OCI-LY3 (cell line): ENCODE measurements around the gene CSTF3.

Experiments
- H2AFZ ChIP-seq: fragments of 200-600, 300-600 bp; shearing (Covaris generic); 2 replicates; pipeline ENCODE4 v1.6.0; 2014; ENCODE audit warnings: antibody characterized with exemption, low read depth, low read length
- H3K27ac ChIP-seq: fragments of 200-600, 300-600 bp; sonication (generic); 2 replicates; pipeline ENCODE4 v1.5.1; 2014; ENCODE audit warnings: mild to moderate bottlenecking, low read length, moderate library complexity, mixed read lengths
- H3K27me3 ChIP-seq: fragments of 200-600, 300-600 bp; sonication (generic); 2 replicates; pipeline ENCODE4 v1.6.1; 2014; ENCODE audit warnings: low read depth, low read length, mixed read lengths
- H3K36me3 ChIP-seq: fragments of 200-600, 300-600 bp; sonication (generic); replicated peaks from 2 replicates; pipeline ENCODE3; 2014; ENCODE audit warnings: low read depth, low read length, mixed read lengths
- H3K4me1 ChIP-seq: fragments of 300-600, 200-600 bp; sonication (generic); 2 replicates; pipeline ENCODE4 v1.6.1; 2014; ENCODE audit warnings: low read length, mixed read lengths
- H3K4me2 ChIP-seq: fragments of 200-600, 300-600 bp; sonication (generic); 2 replicates; pipeline ENCODE4 v1.6.1; 2014; ENCODE audit warnings: low read length, mixed read lengths
- H3K4me3 ChIP-seq: fragments of 300-600, 200-600 bp; sonication (generic); 2 replicates; pipeline ENCODE4 v1.5.1; 2014; ENCODE audit warnings: antibody characterized with exemption, mild to moderate bottlenecking, low read length, moderate library complexity
- H3K79me2 ChIP-seq: fragments of 300-600, 200-600 bp; shearing (Covaris generic); 2 replicates; pipeline ENCODE4 v1.6.1; 2014; ENCODE audit warnings: mild to moderate bottlenecking, low read length, mixed read lengths
- H3K9ac ChIP-seq: fragments of 300-600, 200-600 bp; shearing (Covaris generic); 2 replicates; pipeline ENCODE4 v1.6.0; 2014; ENCODE audit warnings: mild to moderate bottlenecking, low read length, moderate library complexity
- H3K9me3 ChIP-seq: fragments of 200-600, 300-600 bp; shearing (Covaris generic); 2 replicates; pipeline ENCODE4 v1.6.1; 2014; ENCODE audit warnings: low read length, mixed read lengths; ENCODE audit not compliant: insufficient read depth
- H4K20me1 ChIP-seq: fragments of 200-600, 300-600 bp; sonication (generic); 2 replicates; pipeline ENCODE4 v1.6.1; 2016; ENCODE audit warnings: low read length, mixed read lengths; ENCODE audit not compliant: insufficient read depth
- CTCF ChIP-seq: fragments of 200-600, 300-600 bp; sonication (generic); IDR thresholded peaks from 2 replicates; pipeline ENCODE4 v1.5.1; 2014; ENCODE audit warnings: antibody characterized with exemption, low read length, low read depth
- EZH2phosphoT487 ChIP-seq: fragments of 200-600 bp; shearing (Covaris generic); IDR thresholded peaks from 2 replicates; pipeline ENCODE4 v1.6.1; 2018; ENCODE audit warnings: antibody characterized with exemption, mixed run types, low read depth

The CSTF3 gene

DNA sequence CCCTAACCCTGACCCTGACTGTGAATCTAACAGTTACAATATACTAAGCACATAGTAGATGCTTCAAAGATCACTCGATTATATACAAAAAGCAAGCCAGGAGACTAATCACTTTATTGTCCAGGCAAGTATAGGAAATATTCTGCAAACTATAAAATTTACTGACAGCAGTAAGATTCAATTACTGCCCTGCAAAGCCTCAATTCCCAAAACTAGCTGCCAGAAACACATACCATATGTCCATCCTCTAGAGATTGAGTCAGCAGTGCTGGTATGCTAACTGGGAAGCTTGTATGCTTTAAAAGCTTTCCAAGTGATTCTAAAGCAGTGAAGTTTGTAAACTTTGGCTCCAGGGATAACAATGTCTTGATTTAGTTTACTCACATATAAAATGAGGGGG, 26.1 kb downstream of the CSTF3 start:
- H3K9me3 ChIP-seq: no peaks in the 10 kb centered on the region
- H4K20me1 ChIP-seq: no peaks in the 10 kb centered on the region
- no peaks in the 10 kb centered on the region for H3K27me3 ChIP-seq
- no peak overlapping the region for H3K27ac ChIP-seq
- no peaks in the 10 kb centered on the region for H3K79me2 ChIP-seq
- H2AFZ ChIP-seq: no peak overlapping the region
- TF ChIP-seq EZH2phosphoT487: no peak
- no peak for TF ChIP-seq CTCF
- no peaks in the 10 kb centered on the region for H3K4me1 ChIP-seq
- H3K4me3 ChIP-seq: no peak overlapping the region
- no peak overlapping the region for H3K9ac ChIP-seq
- H3K36me3 ChIP-seq: peaks cover 15% of the 10 kb centered on the region
- H3K4me2 ChIP-seq: no peak overlapping the region

GRCh38 chr11:33134276-33134675, 27.0 kb downstream of the CSTF3 start:
- H3K36me3 ChIP-seq: peaks cover 12% of the 10 kb centered on the region

DNA sequence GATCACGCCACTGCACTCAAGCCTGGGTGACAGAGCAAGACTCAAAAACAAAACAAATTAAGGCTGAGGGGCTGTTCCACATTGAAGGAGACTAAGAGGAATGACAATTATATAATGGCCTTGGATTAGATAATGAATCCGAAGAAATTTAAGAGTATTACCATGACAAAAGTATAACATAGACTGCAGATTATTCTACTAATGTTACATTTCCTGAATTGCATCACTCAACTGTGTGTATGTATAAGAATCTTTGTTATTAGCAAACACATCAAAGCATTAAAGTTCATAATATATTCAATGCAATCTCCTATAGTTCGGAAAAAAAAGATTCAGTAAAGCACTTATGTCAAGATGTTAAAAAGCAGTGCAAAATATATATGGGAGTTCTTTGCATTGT, 27.5 kb downstream of the CSTF3 start:
- Histone ChIP-seq H2AFZ (no peak overlapping the region), H3K27me3 (no peaks in the 10 kb centered on the region), H3K4me1 (peaks cover 1% of the 10 kb centered on the region; the same call in 1 of the 2 replicates), H4K20me1 (no peaks in the 10 kb centered on the region), H3K79me2 (no peaks in the 10 kb centered on the region), H3K36me3 (peaks cover 8% of the 10 kb centered on the region), H3K4me3 (no peak overlapping the region), H3K27ac (no peak overlapping the region), H3K9ac (no peak overlapping the region), H3K9me3 (no peaks in the 10 kb centered on the region), H3K4me2 (no peak overlapping the region)
- TF ChIP-seq CTCF: no peak

More at GRCh38 chr11:33134276-33134675, 27.0 kb downstream of the CSTF3 start:
- Histone ChIP-seq H3K27me3 (no peaks in the 10 kb centered on the region), H3K9ac (no peak overlapping the region), H3K4me1 (no peaks in the 10 kb centered on the region), H3K79me2 (no peaks in the 10 kb centered on the region), H3K4me3 (no peak overlapping the region), H4K20me1 (no peaks in the 10 kb centered on the region), H3K4me2 (no peak overlapping the region), H3K9me3 (no peaks in the 10 kb centered on the region), H3K27ac (no peak overlapping the region), H2AFZ (no peak overlapping the region)
- TF ChIP-seq EZH2phosphoT487 (no peak), CTCF (no peak)

GRCh38 chr11:33132510-33132909, 28.8 kb downstream of the CSTF3 start:
- no peak overlapping the region for H2AFZ ChIP-seq
- TF ChIP-seq EZH2phosphoT487 (no peak), CTCF (no peak)
- H3K79me2 ChIP-seq: no peaks in the 10 kb centered on the region
- H3K36me3 ChIP-seq: peaks cover 8% of the 10 kb centered on the region
- H3K4me2 ChIP-seq: no peak overlapping the region
- no peaks in the 10 kb centered on the region for H3K9me3 ChIP-seq
- H3K27ac ChIP-seq: no peak overlapping the region
- no peak overlapping the region for H3K9ac ChIP-seq
- H3K27me3 ChIP-seq: no peaks in the 10 kb centered on the region
- no peaks in the 10 kb centered on the region for H4K20me1 ChIP-seq
- H3K4me3 ChIP-seq: no peak overlapping the region
- peaks cover 10% of the 10 kb centered on the region; the same call in 1 of the 2 replicates for H3K4me1 ChIP-seq
